Endothelial cell of umbilical vein (primary cell): ENCODE measurements around the gene PCYOX1L.
"Not testable (repeated sequence)": the region's sequence is repeated elsewhere in the genome, so short reads cannot be mapped to it uniquely, and the experiment has no call there.

Source experiments
- CTCF ChIP-seq, 2 donors: IDR thresholded peaks; 1 replicate in 1 of 2; 2 replicates in 1 of 2; pipeline ENCODE4 v1.5.1; 2011; ENCODE audit warnings: low read length in 2 of 2, mild to moderate bottlenecking in 2 of 2, moderate library complexity in 2 of 2, control low read depth in 1 of 2, inconsistent platforms in 1 of 2, low read depth in 1 of 2; ENCODE audit not compliant: insufficient read depth in 1 of 2; ENCODE audit errors: extremely low read depth in 1 of 2
- EZH2 ChIP-seq: IDR thresholded peaks from 2 replicates; pipeline ENCODE4 v1.6.1; 2012; ENCODE audit warnings: borderline replicate concordance, low read depth, mild to moderate bottlenecking, moderate library complexity, low read length, inconsistent platforms; ENCODE audit not compliant: severe bottlenecking
- MAX ChIP-seq: IDR thresholded peaks from 2 replicates; pipeline ENCODE4 v1.6.1; 2011; ENCODE audit not compliant: insufficient read depth, insufficient read length
- POLR2AphosphoS5 ChIP-seq: IDR thresholded peaks from 2 replicates; pipeline ENCODE4 v1.6.1; 2012; ENCODE audit warnings: low read depth, mild to moderate bottlenecking, control low read depth, low read length, moderate library complexity; ENCODE audit not compliant: insufficient read depth

- TF ChIP-seq CTCF (IDR thresholded peaks at IDR 0.05; ENCODE audit: extremely low read depth in 1 of 2, insufficient read depth in 1 of 2, low read depth in 1 of 2, low read length in 2 of 2); POLR2AphosphoS5; EZH2; MAX: not testable (repeated sequence)
Observed at GRCh38 chr5:149398747-149399266, 41.0 kb downstream of the PCYOX1L start.
